WTC11 (cell line): ENCODE results near the gene KLK3. TPM values are rescaled to one million over a fixed set of nuclear protein-coding genes. Genes with fewer than 3 reads are reported as not detected.

Experiments used
- ATAC-seq: fragments of 200-7000 bp; cut with Tn5 transposase; 2 replicates; pipeline ENCODE4 v1.10.0; 2021; ENCODE audit warnings: mild to moderate bottlenecking, moderate library complexity
- CTCF ChIA-PET: fragments of 300-600 bp; sonication (Branson Sonifier 250); formaldehyde crosslinking; loops from one replicate; lab custom pipeline; 2021; ENCODE audit warnings: antibody characterized with exemption; lab: Charles Lee
- POLR2A ChIA-PET: fragments of 350-600 bp; sonication (Branson Sonifier 250); formaldehyde crosslinking; loops from one replicate; lab custom pipeline; 2021; ENCODE audit warnings: antibody characterized with exemption; lab: Charles Lee
- DNase-seq: peaks from one replicate; pipeline ENCODE4 v3.0.0; 2021; ENCODE audit warnings: low spot score
- H3K27ac Mint-ChIP-seq: 2 replicates; pipeline ENCODE4 v1.8.0; 2021; ENCODE audit warnings: mixed read lengths
- H3K27me3 Mint-ChIP-seq: 2 replicates; pipeline ENCODE4 v1.8.0; 2021; ENCODE audit warnings: low read depth, mild to moderate bottlenecking, moderate library complexity, mixed read lengths
- H3K36me3 Mint-ChIP-seq: 2 replicates; pipeline ENCODE4 v1.8.0; 2021; ENCODE audit warnings: mixed read lengths
- H3K4me1 Mint-ChIP-seq: 2 replicates; pipeline ENCODE4 v1.8.0; 2022; ENCODE audit warnings: mixed read lengths
- H3K4me3 Mint-ChIP-seq: 2 replicates; pipeline ENCODE4 v1.8.0; 2021; ENCODE audit warnings: mild to moderate bottlenecking, moderate library complexity, mixed read lengths
- H3K9me3 Mint-ChIP-seq: 2 replicates; pipeline ENCODE4 v1.8.0; 2021; ENCODE audit warnings: mixed read lengths
- CBFB ChIP-seq: sonication (generic); formaldehyde crosslinking; IDR thresholded peaks from 2 replicates; pipeline ENCODE4 v1.8.1; 2022; ENCODE audit warnings: mild to moderate bottlenecking, low read depth, missing genetic modification reagents
- CTCF ChIP-seq: fragments of 200-600 bp; IDR thresholded peaks from 2 replicates; pipeline ENCODE4 v1.8.0; 2022; ENCODE audit warnings: antibody characterized with exemption
- HMGA2 ChIP-seq: fragments of 250-450 bp; sonication (Bioruptor Pico); IDR thresholded peaks from 2 replicates; pipeline ENCODE4 v1.4.0; 2021; ENCODE audit warnings: mild to moderate bottlenecking, moderate library complexity
- IRF1 ChIP-seq: sonication (generic); formaldehyde crosslinking; IDR thresholded peaks from 2 replicates; pipeline ENCODE4 v1.8.0; 2023; ENCODE audit warnings: missing genetic modification reagents
- JAZF1 ChIP-seq: fragments of 250-450 bp; sonication (Bioruptor Pico); IDR thresholded peaks from 2 replicates; pipeline ENCODE4 v1.9.0; 2021; ENCODE audit warnings: moderate library complexity, mild to moderate bottlenecking, inconsistent platforms
- PRDM15 ChIP-seq: sonication (generic); formaldehyde crosslinking; IDR thresholded peaks from 2 replicates; pipeline ENCODE4 v1.8.0; 2022; ENCODE audit warnings: missing genetic modification reagents
- SMAD4 ChIP-seq: sonication (generic); formaldehyde crosslinking; IDR thresholded peaks from 2 replicates; pipeline ENCODE4 v1.8.0; 2022; ENCODE audit warnings: mild to moderate bottlenecking, missing genetic modification reagents
- TEAD4 ChIP-seq: sonication (generic); formaldehyde crosslinking; IDR thresholded peaks from 2 replicates; pipeline ENCODE4 v1.8.0; 2022; ENCODE audit warnings: mild to moderate bottlenecking, missing genetic modification reagents
- TP53 ChIP-seq: sonication (generic); formaldehyde crosslinking; IDR thresholded peaks from 2 replicates; pipeline ENCODE4 v1.8.1; 2023; ENCODE audit warnings: mild to moderate bottlenecking, missing genetic modification reagents
- USF2 ChIP-seq: sonication (generic); formaldehyde crosslinking; IDR thresholded peaks from 2 replicates; pipeline ENCODE4 v1.8.1; 2023; ENCODE audit warnings: mild to moderate bottlenecking, missing genetic modification reagents, moderate library complexity
- ZBTB43 ChIP-seq: sonication (generic); formaldehyde crosslinking; IDR thresholded peaks from 2 replicates; pipeline ENCODE4 v1.8.1; 2023; ENCODE audit warnings: mild to moderate bottlenecking, missing genetic modification reagents
- ZNF532 ChIP-seq: fragments of 250-450 bp; sonication (Bioruptor Pico); IDR thresholded peaks from 2 replicates; pipeline ENCODE4 v1.9.0; 2021; ENCODE audit warnings: mild to moderate bottlenecking, borderline replicate concordance
- total RNA-seq: library from RNA; stranded (reverse); gene quantifications from 3 replicates; pipeline ENCODE4 v1.2.3, GENCODE V29; 2021

Gene KLK3
- total RNA-seq, 1 experiment from 2014 or later = 0.13 TPM

GRCh38 chr19:50902640-50903039 lies 47.9 kb downstream of the KLK3 start (continued):
- no peak for TF ChIP-seq ZNF532 (CRISPR knock-in tag)

GRCh38 chr19:50906217-50906616 lies 51.5 kb downstream of the KLK3 start:
- no peak overlapping the region for H3K4me3 Mint-ChIP-seq
- peak; percentile 83 for DNase-seq
- H3K27ac Mint-ChIP-seq = no peak overlapping the region
- POLR2A ChIA-PET = no interaction called here
- TF ChIP-seq CTCF (peak; percentile 55), TEAD4 (no peak)
- CTCF ChIA-PET = interaction anchor here (0.5 to 1.9 kb wide), 3 partner anchors 16 to 188 kb away, joined by 3 to 7 read pairs (median 4); no protein-coding TSS in a partner anchor
- peaks cover 28% of the 10 kb centered on the region for H3K27me3 Mint-ChIP-seq
- no peaks in the 10 kb centered on the region for H3K36me3 Mint-ChIP-seq
- H3K9me3 Mint-ChIP-seq = no peaks in the 10 kb centered on the region
- ATAC-seq = no peak
- H3K4me1 Mint-ChIP-seq = peaks cover 16% of the 10 kb centered on the region

- H3K36me3 Mint-ChIP-seq = no peaks in the 10 kb centered on the region
- H3K27me3 Mint-ChIP-seq = peaks cover 28% of the 10 kb centered on the region
- no peak for ATAC-seq
- H3K4me1 Mint-ChIP-seq = peaks cover 20% of the 10 kb centered on the region
- CTCF ChIA-PET = interaction anchor here (1.0 to 3.7 kb wide), 7 partner anchors 14 to 204 kb away, joined by 3 to 66 read pairs (median 7); no protein-coding TSS in a partner anchor
- H3K4me3 Mint-ChIP-seq = peak overlapping the region; percentile 78
- POLR2A ChIA-PET = interaction anchor here (0.5 kb wide), 1 partner anchor 78 kb away, joined by 3 read pairs; no protein-coding TSS in a partner anchor
- no peak overlapping the region for H3K27ac Mint-ChIP-seq
- no peak for DNase-seq
- H3K9me3 Mint-ChIP-seq = no peaks in the 10 kb centered on the region
- TF ChIP-seq JAZF1 (CRISPR knock-in tag) (no peak), USF2 (CRISPR knock-in tag) (no peak), TP53 (CRISPR knock-in tag) (no peak), ZNF532 (CRISPR knock-in tag) (no peak), SMAD4 (CRISPR knock-in tag) (no peak), PRDM15 (no peak), CBFB (CRISPR knock-in tag) (no peak), HMGA2 (no peak), ZBTB43 (CRISPR knock-in tag) (no peak), IRF1 (CRISPR knock-in tag) (no peak)
These were observed 53.6 kb downstream of the KLK3 start for GRCh38 chr19:50908336-50908735.
